Neuronal stem cell (in vitro differentiated cells): ENCODE data around the gene ISM1.
"Not testable (repeated sequence)": the region's sequence is repeated elsewhere in the genome, so short reads cannot be mapped to it uniquely, and the experiment has no call there.

Experiments used
- DNase-seq: peaks from one replicate; pipeline ENCODE4 v3.0.0-alpha.2; 2013; ENCODE audit warnings: low spot score
- H2AFZ ChIP-seq: one replicate; pipeline ENCODE4 v1.6.1; 2013; ENCODE audit warnings: mild to moderate bottlenecking, low read length, inconsistent platforms
- H2AK5ac ChIP-seq: 2 replicates; pipeline ENCODE4 v1.6.1; 2013; ENCODE audit warnings: low read depth, mild to moderate bottlenecking, inconsistent platforms, low read length, moderate library complexity, mixed read lengths
- H2BK120ac ChIP-seq: 2 replicates; pipeline ENCODE4 v1.6.1; 2013; ENCODE audit warnings: low read depth, mild to moderate bottlenecking, inconsistent platforms, low read length, moderate library complexity, mixed read lengths
- H2BK12ac ChIP-seq: one replicate; pipeline ENCODE4 v1.6.1; 2013; ENCODE audit warnings: low read length, inconsistent platforms
- H2BK15ac ChIP-seq: 2 replicates; pipeline ENCODE4 v1.6.1; 2013; ENCODE audit warnings: mild to moderate bottlenecking, low read length, inconsistent platforms, mixed read lengths
- H2BK5ac ChIP-seq: one replicate; pipeline ENCODE4 v1.6.1; 2013; ENCODE audit warnings: inconsistent platforms, mild to moderate bottlenecking, low read length, moderate library complexity
- H3K14ac ChIP-seq: one replicate; pipeline ENCODE4 v1.6.1; 2013; ENCODE audit warnings: low read length, inconsistent platforms
- H3K18ac ChIP-seq: 2 replicates; pipeline ENCODE4 v1.6.1; 2013; ENCODE audit warnings: low read length, inconsistent platforms
- H3K23ac ChIP-seq: 2 replicates; pipeline ENCODE4 v1.6.1; 2013; ENCODE audit warnings: low read depth, mild to moderate bottlenecking, mixed read lengths, low read length, inconsistent platforms; ENCODE audit not compliant: poor library complexity
- H3K27ac ChIP-seq: replicated peaks from 3 replicates; pipeline ENCODE4 v1.5.1; 2013; ENCODE audit warnings: low read length, inconsistent platforms
- H3K27me3 ChIP-seq, 3 experiments: 2 replicates each; pipeline ENCODE4 v1.6.1; 2013; ENCODE audit warnings: low read length in 3 of 3, mild to moderate bottlenecking in 2 of 3, inconsistent platforms in 1 of 3, low read depth in 1 of 3, mixed read lengths in 1 of 3, moderate library complexity in 1 of 3; ENCODE audit not compliant: control insufficient read depth in 3 of 3, insufficient read depth in 3 of 3
- H3K36me3 ChIP-seq, 2 donors: replicated peaks in 1 of 2; 2 replicates each; pipeline ENCODE4 v1.6.1; 2013; ENCODE audit warnings: low read length in 2 of 2; ENCODE audit not compliant: control insufficient read depth in 2 of 2, insufficient read depth in 2 of 2
- H3K4ac ChIP-seq: 2 replicates; pipeline ENCODE4 v1.6.1; 2013; ENCODE audit warnings: inconsistent platforms, mild to moderate bottlenecking, low read length, moderate library complexity
- H3K4me1 ChIP-seq, 2 donors: 1 replicate in 1 of 2; 2 replicates in 1 of 2; pipeline ENCODE4 v1.6.1; 2013; ENCODE audit warnings: low read length in 2 of 2, low read depth in 1 of 2; ENCODE audit not compliant: control insufficient read depth in 2 of 2, insufficient read depth in 1 of 2
- H3K4me2 ChIP-seq: one replicate; pipeline ENCODE4 v1.6.1; 2013; ENCODE audit warnings: mild to moderate bottlenecking, low read length, inconsistent platforms; ENCODE audit not compliant: insufficient read depth, poor library complexity, severe bottlenecking
- H3K4me3 ChIP-seq, 2 donors: 2 replicates each; pipeline ENCODE4 v1.5.1; 2013; ENCODE audit warnings: low read length in 2 of 2, mild to moderate bottlenecking in 2 of 2, inconsistent platforms in 1 of 2, moderate library complexity in 1 of 2
- H3K79me1 ChIP-seq: one replicate; pipeline ENCODE4 v1.6.1; 2013; ENCODE audit warnings: low read depth, mild to moderate bottlenecking, inconsistent platforms, low read length, moderate library complexity
- H3K9ac ChIP-seq: one replicate; pipeline ENCODE4 v1.6.1; 2013; ENCODE audit warnings: mild to moderate bottlenecking, low read depth, low read length, inconsistent platforms; ENCODE audit not compliant: poor library complexity
- H3K9me3 ChIP-seq, 2 donors: replicated peaks in 1 of 2; 2 replicates each; pipeline versions ENCODE3 to v1.6.1; 2013; ENCODE audit warnings: low read length in 2 of 2, mild to moderate bottlenecking in 2 of 2, inconsistent platforms in 1 of 2, low read depth in 1 of 2, mixed read lengths in 1 of 2, moderate library complexity in 1 of 2; ENCODE audit not compliant: control insufficient read depth in 2 of 2, insufficient read depth in 1 of 2
- H4K8ac ChIP-seq: one replicate; pipeline ENCODE4 v1.6.1; 2013; ENCODE audit warnings: low read depth, mild to moderate bottlenecking, inconsistent platforms, low read length, moderate library complexity
- H4K91ac ChIP-seq: one replicate; pipeline ENCODE4 v1.6.1; 2013; ENCODE audit warnings: low read length, low read depth, mild to moderate bottlenecking, inconsistent platforms; ENCODE audit not compliant: poor library complexity
- WGBS, 2 donors: extraction: QIAGEN DNeasy Blood & Tissue Kit; methylation state at CpG; one replicate each; pipeline ENCODE4 v1.1.7; 2013; ENCODE audit warnings: missing lambda C conversion rate in 2 of 2, mixed read lengths in 1 of 2; ENCODE audit not compliant: insufficient read length in 2 of 2, insufficient replicate concordance in 1 of 2; ENCODE audit errors: extremely low coverage in 2 of 2; 5-methylcytosine and 5-hydroxymethylcytosine counted together

ISM1 gene

GRCh38 chr20:13234961-13235360, 13.9 kb downstream of the ISM1 start:
- H3K9ac ChIP-seq = no peak overlapping the region
- H3K4me1 ChIP-seq = peaks cover 0 to 6% of the 10 kb centered on the region in 2 donors
- no peak overlapping the region for H2AK5ac ChIP-seq
- H3K27me3 ChIP-seq = no peaks in the 10 kb centered on the region
- no peak overlapping the region for H3K23ac ChIP-seq
- no peak overlapping the region for H3K4me2 ChIP-seq
- H4K91ac ChIP-seq = no peak overlapping the region
- no peak overlapping the region for H2BK12ac ChIP-seq
- no peak overlapping the region for H2BK120ac ChIP-seq
- no peak overlapping the region for H2AFZ ChIP-seq
- H3K36me3 ChIP-seq = no peaks in the 10 kb centered on the region
- H3K9me3 ChIP-seq = no peaks in the 10 kb centered on the region
- no CpG with 5 or more reads among the region's 1 CpG for WGBS, 2 donors
- no peak overlapping the region for H2BK5ac ChIP-seq
- no peak overlapping the region for H3K14ac ChIP-seq
- DNase-seq = no peak
- H3K4me3 ChIP-seq = no peak overlapping the region
- H4K8ac ChIP-seq = no peak overlapping the region
- no peak overlapping the region for H2BK15ac ChIP-seq
- H3K79me1 ChIP-seq = no peaks in the 10 kb centered on the region
- no peak overlapping the region for H3K27ac ChIP-seq
- H3K4ac ChIP-seq = no peak overlapping the region
- H3K18ac ChIP-seq = no peak overlapping the region

- not testable (repeated sequence) for H2BK5ac ChIP-seq, H3K27me3 ChIP-seq
- WGBS, 2 donors = no CpG with 5 or more reads among the region's 2 CpGs
These were observed 15.3 kb downstream of the ISM1 start for GRCh38 chr20:13236360-13236759.

GRCh38 chr20:13236990-13237720, 16.1 kb downstream of the ISM1 start:
- Histone ChIP-seq H3K4me1 (peaks cover 0 to 2% of the 10 kb centered on the region in 2 donors), H2BK5ac (no peak overlapping the region), H3K4me3 (no peak overlapping the region), H2BK120ac (no peak overlapping the region), H2AK5ac (no peak overlapping the region), H3K4me2 (no peak overlapping the region), H2BK15ac (no peak overlapping the region), H3K4ac (no peak overlapping the region), H3K36me3 (no peaks in the 10 kb centered on the region), H3K23ac (no peak overlapping the region), H4K8ac (no peak overlapping the region), H3K9ac (no peak overlapping the region), H3K27me3 (no peaks in the 10 kb centered on the region), H3K18ac (no peak overlapping the region), H3K9me3 (no peaks in the 10 kb centered on the region), H2AFZ (no peak overlapping the region), H4K91ac (no peak overlapping the region), H3K79me1 (peaks cover 2% of the 10 kb centered on the region), H2BK12ac (no peak overlapping the region), H3K14ac (no peak overlapping the region), H3K27ac (no peak overlapping the region)
- no peak for DNase-seq
- WGBS, 2 donors = no CpG with 5 or more reads among the region's 1 CpG

More at GRCh38 chr20:13236360-13236759, 15.3 kb downstream of the ISM1 start:
- H3K9me3 ChIP-seq, H3K23ac ChIP-seq, H3K36me3 ChIP-seq, H3K4ac ChIP-seq, H2BK12ac ChIP-seq, H3K27ac ChIP-seq, H2AFZ ChIP-seq, H3K79me1 ChIP-seq, H2BK120ac ChIP-seq, H2AK5ac ChIP-seq, H4K91ac ChIP-seq, H3K4me3 ChIP-seq, H3K18ac ChIP-seq, H3K4me1 ChIP-seq, H2BK15ac ChIP-seq, H3K9ac ChIP-seq, H3K14ac ChIP-seq, H3K4me2 ChIP-seq, DNase-seq, H4K8ac ChIP-seq: not testable (repeated sequence)

GRCh38 chr20:13238001-13238653, 17.1 kb downstream of the ISM1 start:
- Histone ChIP-seq H3K4ac (no peak overlapping the region), H3K9ac (no peak overlapping the region), H3K4me3 (no peak overlapping the region), H2BK5ac (no peak overlapping the region), H2BK12ac (no peak overlapping the region), H2BK15ac (no peak overlapping the region), H3K36me3 (no peaks in the 10 kb centered on the region), H3K14ac (no peak overlapping the region), H3K4me2 (no peak overlapping the region), H3K9me3 (no peaks in the 10 kb centered on the region), H3K79me1 (peaks cover 2% of the 10 kb centered on the region), H3K18ac (no peak overlapping the region), H2BK120ac (no peak overlapping the region), H4K8ac (no peak overlapping the region), H3K27ac (no peak overlapping the region), H3K23ac (no peak overlapping the region), H4K91ac (no peak overlapping the region), H2AK5ac (no peak overlapping the region), H3K4me1 (peaks cover 0 to 2% of the 10 kb centered on the region in 2 donors), H2AFZ (no peak overlapping the region), H3K27me3 (no peaks in the 10 kb centered on the region)
- WGBS, 2 donors = no CpG with 5 or more reads among the region's 2 CpGs
- DNase-seq = no peak
